Measurements from ENCODE around the gene GABPB1. TPM values are rescaled to one million over a fixed set of nuclear protein-coding genes. Genes with fewer than 3 reads are reported as not detected.

Gene GABPB1
- total RNA-seq, 1 donor from 2014 or later: 13.3 TPM

DNA sequence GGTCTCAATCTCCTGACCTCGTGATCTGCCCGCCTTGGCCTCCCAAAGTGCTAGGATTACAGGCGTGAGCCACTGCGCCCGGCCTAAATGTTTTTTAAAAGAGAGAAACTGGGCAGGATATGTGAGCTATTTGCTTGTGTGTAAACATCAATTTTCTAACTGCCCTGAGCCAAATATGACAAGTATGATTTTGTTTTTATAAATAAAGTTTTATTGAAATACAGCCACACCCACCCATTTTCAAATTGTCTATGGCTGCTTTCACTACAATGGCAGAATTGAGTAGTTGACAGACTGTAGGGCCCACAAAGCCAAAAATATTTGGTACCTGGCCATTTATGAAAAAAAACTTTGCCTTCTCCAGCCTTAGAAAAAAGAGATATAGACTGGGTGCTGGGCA lies 73.6 kb downstream of the GABPB1 start:
- intact Hi-C loops (cut with DNase I): no loop called here
- no peak overlapping the region for H3K4me3 ChIP-seq
- H3K9me3 ChIP-seq: no peaks in the 10 kb centered on the region
- no peaks in the 10 kb centered on the region for H3K27me3 ChIP-seq
- H3K27ac ChIP-seq: no peak overlapping the region
- no peaks in the 10 kb centered on the region for H3K4me1 ChIP-seq
- TF ChIP-seq, protein P1, sequence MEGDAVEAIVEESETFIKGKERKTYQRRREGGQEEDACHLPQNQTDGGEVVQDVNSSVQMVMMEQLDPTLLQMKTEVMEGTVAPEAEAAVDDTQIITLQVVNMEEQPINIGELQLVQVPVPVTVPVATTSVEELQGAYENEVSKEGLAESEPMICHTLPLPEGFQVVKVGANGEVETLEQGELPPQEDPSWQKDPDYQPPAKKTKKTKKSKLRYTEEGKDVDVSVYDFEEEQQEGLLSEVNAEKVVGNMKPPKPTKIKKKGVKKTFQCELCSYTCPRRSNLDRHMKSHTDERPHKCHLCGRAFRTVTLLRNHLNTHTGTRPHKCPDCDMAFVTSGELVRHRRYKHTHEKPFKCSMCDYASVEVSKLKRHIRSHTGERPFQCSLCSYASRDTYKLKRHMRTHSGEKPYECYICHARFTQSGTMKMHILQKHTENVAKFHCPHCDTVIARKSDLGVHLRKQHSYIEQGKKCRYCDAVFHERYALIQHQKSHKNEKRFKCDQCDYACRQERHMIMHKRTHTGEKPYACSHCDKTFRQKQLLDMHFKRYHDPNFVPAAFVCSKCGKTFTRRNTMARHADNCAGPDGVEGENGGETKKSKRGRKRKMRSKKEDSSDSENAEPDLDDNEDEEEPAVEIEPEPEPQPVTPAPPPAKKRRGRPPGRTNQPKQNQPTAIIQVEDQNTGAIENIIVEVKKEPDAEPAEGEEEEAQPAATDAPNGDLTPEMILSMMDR (IDR thresholded peaks at IDR 0.05): no peak
- TF ChIP-seq POLR2A (IDR thresholded peaks at IDR 0.05) (no peak), POLR2AphosphoS5 (IDR thresholded peaks at IDR 0.05; ENCODE audit: insufficient read depth in 1 of 2, low read depth in 1 of 2) (no peak)
- peaks cover 0 to 9% of the 10 kb centered on the region in 2 donors for H3K36me3 ChIP-seq
- DNase-seq (ENCODE audit: extremely low spot score in 2 of 2): no peak

DNA sequence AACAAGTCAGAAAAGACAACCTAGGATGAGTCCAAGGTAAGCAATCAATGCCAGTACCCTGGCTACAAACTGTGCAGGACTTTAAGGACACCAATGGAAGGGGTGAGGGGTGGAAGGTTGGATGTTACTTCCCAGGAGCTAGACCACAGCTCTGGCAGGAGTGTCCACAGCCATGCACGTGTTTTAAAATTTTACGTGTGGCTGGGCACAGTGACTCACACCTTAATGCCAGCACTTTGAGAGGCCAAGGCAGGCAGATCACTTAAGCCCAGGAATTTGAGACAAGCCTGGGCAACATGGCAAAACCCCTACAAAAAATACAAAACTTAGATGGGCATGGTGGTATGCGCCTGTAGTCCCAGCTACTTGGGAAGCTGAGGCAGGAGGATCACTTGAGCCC lies 74.7 kb downstream of the GABPB1 start:
- H3K27me3 ChIP-seq: no peaks in the 10 kb centered on the region
- no peak for TF ChIP-seq POLR2AphosphoS5 (IDR thresholded peaks at IDR 0.05; ENCODE audit: insufficient read depth in 1 of 2, low read depth in 1 of 2)
- TF ChIP-seq POLR2A (IDR thresholded peaks at IDR 0.05): no peak
- TF ChIP-seq, protein P1 (IDR thresholded peaks at IDR 0.05): no peak
- H3K9me3 ChIP-seq: no peaks in the 10 kb centered on the region
- intact Hi-C loops (cut with DNase I): no loop called here
- H3K27ac ChIP-seq: no peak overlapping the region
- H3K4me1 ChIP-seq: no peaks in the 10 kb centered on the region
- H3K4me3 ChIP-seq: no peak overlapping the region
- H3K36me3 ChIP-seq: peaks cover 0 to 5% of the 10 kb centered on the region in 2 donors
- DNase-seq (ENCODE audit: extremely low spot score in 2 of 2): no peak

- Histone ChIP-seq H3K36me3 (no peaks in the 10 kb centered on the region), H3K4me1 (no peaks in the 10 kb centered on the region), H3K27me3 (no peaks in the 10 kb centered on the region), H3K4me3 (no peak overlapping the region), H3K27ac (no peak overlapping the region), H3K9me3 (no peaks in the 10 kb centered on the region)
- DNase-seq (ENCODE audit: extremely low spot score in 2 of 2): no peak
- TF ChIP-seq POLR2A (IDR thresholded peaks at IDR 0.05) (no peak), POLR2AphosphoS5 (IDR thresholded peaks at IDR 0.05; ENCODE audit: insufficient read depth in 1 of 2, low read depth in 1 of 2) (no peak)
- TF ChIP-seq, protein P1 (IDR thresholded peaks at IDR 0.05): no peak
- intact Hi-C loops (cut with DNase I): no loop called here
Observed at GRCh38 chr15:50278496-50278895, 76.5 kb downstream of the GABPB1 start.

GRCh38 chr15:50277370-50277769 lies 77.6 kb downstream of the GABPB1 start:
- Histone ChIP-seq H3K4me3 (no peak overlapping the region), H3K9me3 (no peaks in the 10 kb centered on the region), H3K27ac (no peak overlapping the region), H3K4me1 (no peaks in the 10 kb centered on the region), H3K36me3 (no peaks in the 10 kb centered on the region), H3K27me3 (no peaks in the 10 kb centered on the region)
- TF ChIP-seq, protein P1 (IDR thresholded peaks at IDR 0.05): no peak
- TF ChIP-seq POLR2AphosphoS5 (IDR thresholded peaks at IDR 0.05; ENCODE audit: insufficient read depth in 1 of 2, low read depth in 1 of 2) (no peak), POLR2A (IDR thresholded peaks at IDR 0.05) (no peak)
- intact Hi-C loops (cut with DNase I): no loop called here
- no peak for DNase-seq (ENCODE audit: extremely low spot score in 2 of 2)

DNA sequence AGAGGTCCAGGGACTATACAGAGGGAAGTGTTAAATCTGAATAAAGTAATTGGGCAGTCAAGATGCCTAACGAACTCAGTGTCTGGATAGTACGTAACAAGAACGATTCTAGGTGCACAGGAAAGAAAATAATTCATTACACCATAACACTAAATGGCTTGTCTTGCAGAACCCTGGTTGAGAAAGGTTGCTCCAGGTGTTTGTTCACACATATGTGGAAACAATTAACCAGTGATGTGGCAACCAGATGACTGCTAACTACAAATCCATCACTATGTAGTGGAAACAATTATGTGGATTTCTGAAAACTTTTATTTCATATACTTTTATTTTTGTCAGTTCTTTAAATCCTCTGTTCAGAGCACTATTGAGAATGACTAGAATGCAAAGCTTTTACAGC lies 79.1 kb downstream of the GABPB1 start:
- Histone ChIP-seq H3K27me3 (no peaks in the 10 kb centered on the region), H3K36me3 (no peaks in the 10 kb centered on the region), H3K4me1 (no peaks in the 10 kb centered on the region), H3K27ac (no peak overlapping the region), H3K9me3 (no peaks in the 10 kb centered on the region), H3K4me3 (no peak overlapping the region)
- intact Hi-C loops (cut with DNase I): no loop called here
- TF ChIP-seq POLR2A (IDR thresholded peaks at IDR 0.05) (no peak), POLR2AphosphoS5 (IDR thresholded peaks at IDR 0.05; ENCODE audit: insufficient read depth in 1 of 2, low read depth in 1 of 2) (no peak)
- TF ChIP-seq, protein P1 (IDR thresholded peaks at IDR 0.05): no peak
- DNase-seq (ENCODE audit: extremely low spot score in 2 of 2): no peak
